Breast epithelium (tissue), 4 donors: ENCODE data around the gene CIAO3. TPM values are rescaled to one million over a fixed set of nuclear protein-coding genes. Genes with fewer than 3 reads are reported as not detected.

ENCODE experiments used
- DNase-seq, 2 donors: peaks; one replicate each; pipeline ENCODE4 v3.0.0-alpha.2; 2019; ENCODE audit warnings: low spot score in 2 of 2
- H3K27ac ChIP-seq, 2 donors: fragments of 200-600 bp; sonication (generic) in 1 of 2; one replicate each; pipeline ENCODE4 v1.5.1; 2016 to 2019; ENCODE audit warnings: mild to moderate bottlenecking in 1 of 2
- H3K27me3 ChIP-seq, 2 donors: fragments of 200-600 bp; sonication (generic) in 1 of 2; one replicate each; pipeline versions ENCODE4 v1.5.1 to v1.6.0; 2017 to 2019; ENCODE audit warnings: control low read depth in 1 of 2, mild to moderate bottlenecking in 1 of 2
- H3K36me3 ChIP-seq: fragments of 200-600 bp; one replicate; pipeline ENCODE4 v1.5.1; 2019
- H3K4me1 ChIP-seq, 2 donors: fragments of 200-600 bp; sonication (generic); one replicate each; pipeline ENCODE4 v1.5.1; 2016 to 2019; ENCODE audit warnings: control low read depth in 1 of 2
- H3K4me3 ChIP-seq, 3 donors: fragments of 200-600 bp; sonication (generic); 1 replicate in 2 of 3; 2 replicates in 1 of 3; pipeline ENCODE4 v1.5.1; 2016 to 2019; ENCODE audit warnings: mild to moderate bottlenecking in 3 of 3, moderate library complexity in 2 of 3
- H3K9me3 ChIP-seq, 2 donors: fragments of 200-600 bp; sonication (generic) in 1 of 2; one replicate each; pipeline ENCODE4 v1.5.1; 2016 to 2019; ENCODE audit warnings: control low read depth in 1 of 2
- POLR2A ChIP-seq: fragments of 450-650 bp; IDR thresholded peaks from one replicate; pipeline ENCODE4 v1.6.1; 2016; ENCODE audit warnings: antibody characterized with exemption, mild to moderate bottlenecking, moderate library complexity
- POLR2AphosphoS5 ChIP-seq, 3 donors: sonication (generic); formaldehyde crosslinking; IDR thresholded peaks; one replicate each; pipeline ENCODE4 v1.6.1; 2017; ENCODE audit warnings: antibody characterized with exemption in 3 of 3
- intact Hi-C: fragments of 100-400 bp; cut with DNase I; formaldehyde crosslinking; loops from one replicate; pipeline ENCODE4 v1.15.1; 2023; ENCODE audit warnings: low total_unique reads
- total RNA-seq, 3 donors: library from RNA; depleted of rRNA; stranded (reverse); fragments of >200 nt; gene quantifications; one replicate each; pipeline ENCODE4 v1.1.0, GENCODE V29; 2016
- TF ChIP-seq, protein P1 (sequence below), 3 donors: fragments of 450-650 bp; IDR thresholded peaks; one replicate each; pipeline ENCODE4 v1.5.1; 2016 to 2017; ENCODE audit warnings: antibody characterized with exemption in 3 of 3, mild to moderate bottlenecking in 3 of 3, moderate library complexity in 3 of 3

CIAO3 gene
- total RNA-seq, 3 donors from 2014 or later, result 23.0 to 43.2 (median 41.6) TPM

DNA sequence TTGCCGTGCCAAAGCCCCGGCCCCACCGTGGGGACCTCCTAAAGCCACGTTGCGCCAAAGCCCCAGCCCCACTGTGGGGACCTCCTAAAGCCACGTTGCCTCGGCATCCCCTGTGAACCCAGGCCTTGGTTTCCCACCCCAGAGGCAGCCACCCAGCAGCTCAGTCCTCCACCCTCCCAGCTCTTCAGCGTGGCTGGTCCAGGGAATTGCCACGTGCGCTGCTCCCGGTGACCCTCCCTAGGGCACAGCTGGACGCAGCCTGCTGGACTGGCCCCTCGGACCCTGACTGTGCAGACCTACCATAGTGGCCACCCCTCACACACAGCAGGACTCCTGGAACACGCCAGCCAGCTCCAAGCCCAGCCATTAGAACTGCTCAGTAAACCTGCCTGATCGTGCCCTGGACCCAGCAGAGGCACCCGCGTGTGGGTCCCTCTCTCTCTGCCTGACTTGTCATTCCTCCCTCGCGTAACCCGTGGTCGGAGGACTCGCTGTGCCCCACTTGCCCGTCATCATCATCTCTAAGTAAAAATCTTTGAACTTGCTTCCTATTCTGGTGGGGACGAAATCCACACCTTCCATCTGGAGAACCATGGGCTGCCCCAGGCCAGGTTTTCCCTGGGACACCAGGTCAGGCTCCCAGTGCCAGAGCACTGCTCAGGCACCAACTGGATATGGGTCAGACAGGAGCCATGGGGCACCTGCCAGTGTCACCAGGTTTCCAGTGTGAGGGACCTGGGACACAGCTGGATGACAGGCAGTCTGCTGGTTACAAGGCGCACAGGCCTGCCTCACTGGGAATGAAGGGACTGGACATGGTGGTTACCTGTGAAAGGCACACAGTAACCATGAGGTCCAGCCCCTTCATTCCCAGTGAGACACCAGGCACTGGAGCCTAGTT lies 5.6 kb downstream of the CIAO3 start:
- intact Hi-C loops, result no loop called here
- Histone ChIP-seq H3K36me3 (no peaks in the 10 kb centered on the region), H3K9me3 (no peaks in the 10 kb centered on the region), H3K27ac (no peak overlapping the region), H3K4me1 (peaks cover 0 to 7% of the 10 kb centered on the region in 2 donors), H3K27me3 (no peaks in the 10 kb centered on the region), H3K4me3 (no peak overlapping the region)
- TF ChIP-seq POLR2A (no peak), POLR2AphosphoS5 (IDR thresholded peaks at IDR 0.05) (no peak)
- TF ChIP-seq, protein P1, sequence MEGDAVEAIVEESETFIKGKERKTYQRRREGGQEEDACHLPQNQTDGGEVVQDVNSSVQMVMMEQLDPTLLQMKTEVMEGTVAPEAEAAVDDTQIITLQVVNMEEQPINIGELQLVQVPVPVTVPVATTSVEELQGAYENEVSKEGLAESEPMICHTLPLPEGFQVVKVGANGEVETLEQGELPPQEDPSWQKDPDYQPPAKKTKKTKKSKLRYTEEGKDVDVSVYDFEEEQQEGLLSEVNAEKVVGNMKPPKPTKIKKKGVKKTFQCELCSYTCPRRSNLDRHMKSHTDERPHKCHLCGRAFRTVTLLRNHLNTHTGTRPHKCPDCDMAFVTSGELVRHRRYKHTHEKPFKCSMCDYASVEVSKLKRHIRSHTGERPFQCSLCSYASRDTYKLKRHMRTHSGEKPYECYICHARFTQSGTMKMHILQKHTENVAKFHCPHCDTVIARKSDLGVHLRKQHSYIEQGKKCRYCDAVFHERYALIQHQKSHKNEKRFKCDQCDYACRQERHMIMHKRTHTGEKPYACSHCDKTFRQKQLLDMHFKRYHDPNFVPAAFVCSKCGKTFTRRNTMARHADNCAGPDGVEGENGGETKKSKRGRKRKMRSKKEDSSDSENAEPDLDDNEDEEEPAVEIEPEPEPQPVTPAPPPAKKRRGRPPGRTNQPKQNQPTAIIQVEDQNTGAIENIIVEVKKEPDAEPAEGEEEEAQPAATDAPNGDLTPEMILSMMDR (IDR thresholded peaks at IDR 0.05), result no peak
- DNase-seq, result no peak

DNA sequence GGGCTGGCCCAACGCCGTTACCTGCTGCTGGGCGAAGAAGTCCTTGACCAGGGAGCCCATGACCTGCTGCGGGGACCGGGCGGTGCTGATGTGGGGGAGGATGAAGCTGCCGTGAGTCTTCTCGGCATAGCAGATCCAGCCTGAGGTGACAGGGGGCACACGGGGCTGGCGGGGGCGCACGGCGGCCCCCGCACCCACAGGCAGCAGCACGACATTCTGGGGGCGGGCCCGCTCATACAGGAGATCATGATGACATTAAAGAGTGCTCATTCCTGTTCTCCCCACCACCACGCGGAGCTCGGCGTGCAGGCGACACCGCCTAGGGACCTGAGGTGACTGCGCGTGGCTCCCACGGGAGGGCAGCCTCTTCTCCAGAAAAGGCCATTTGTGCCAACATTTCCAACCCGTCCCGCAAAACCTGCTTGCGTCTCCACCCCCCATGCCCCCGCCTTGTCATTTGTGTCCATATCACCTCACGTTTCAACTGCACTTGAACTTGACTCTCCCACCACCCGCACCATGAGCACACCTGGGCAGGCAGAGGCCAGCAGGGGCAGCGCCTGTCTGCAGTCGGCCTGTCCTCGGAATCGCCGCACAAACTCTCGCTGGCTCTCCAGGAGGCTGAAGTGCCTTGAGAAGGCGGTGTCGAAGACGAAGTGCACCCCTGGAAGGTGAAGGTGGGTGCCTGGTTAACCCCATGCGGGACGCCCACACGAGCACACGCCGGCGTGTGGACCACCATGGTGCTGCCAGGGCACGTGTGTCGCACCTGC lies 6.4 kb downstream of the CIAO3 start:
- Histone ChIP-seq H3K4me1 (peaks cover 0 to 1% of the 10 kb centered on the region in 2 donors), H3K27ac (no peak overlapping the region), H3K9me3 (no peaks in the 10 kb centered on the region), H3K36me3 (no peaks in the 10 kb centered on the region), H3K4me3 (no peak overlapping the region), H3K27me3 (no peaks in the 10 kb centered on the region)
- no peak for DNase-seq
- intact Hi-C loops, result no loop called here
- TF ChIP-seq POLR2A (no peak), POLR2AphosphoS5 (IDR thresholded peaks at IDR 0.05) (no peak)
- TF ChIP-seq, protein P1 (IDR thresholded peaks at IDR 0.05), result no peak

DNA sequence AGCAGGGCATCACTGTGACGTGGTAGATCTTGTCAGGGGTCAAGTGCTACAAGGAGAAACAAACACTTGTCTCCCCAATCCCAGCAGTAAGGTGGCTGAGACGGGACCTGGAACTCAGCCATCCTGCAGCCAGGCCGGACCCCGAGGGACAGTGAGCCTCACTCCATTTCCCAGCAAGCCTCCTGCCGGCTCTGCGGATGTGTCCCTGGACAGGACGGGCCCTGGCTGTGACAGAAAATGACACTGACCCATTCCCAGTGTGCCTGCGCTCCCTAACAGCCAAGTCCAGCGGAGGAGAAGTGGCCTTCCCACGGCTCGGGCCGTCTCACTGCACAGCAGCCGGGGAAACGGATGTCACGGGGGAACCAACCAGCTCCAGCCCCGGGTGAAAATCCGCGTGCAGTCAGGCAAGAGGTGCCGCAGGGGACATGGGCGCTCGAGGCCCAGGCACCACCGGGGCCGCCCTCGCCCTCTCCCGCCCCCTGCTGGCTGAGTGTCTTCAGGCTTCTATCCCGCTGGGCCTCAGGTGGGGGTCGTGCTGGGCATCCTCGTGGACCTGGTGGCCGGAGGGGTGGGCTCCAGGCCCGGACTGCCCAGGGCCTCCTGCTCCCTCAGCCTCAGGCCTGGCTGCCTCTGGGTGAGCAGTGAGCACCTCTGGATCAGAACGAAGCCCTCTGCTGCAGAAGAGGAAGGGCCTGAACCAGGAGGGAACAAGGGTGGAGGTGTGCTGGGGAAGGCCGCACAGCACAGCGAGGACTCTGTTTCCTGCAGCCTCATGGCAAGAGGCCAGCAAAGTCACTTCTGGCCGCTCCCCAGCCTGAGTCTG lies 7.2 kb downstream of the CIAO3 start:
- no peak overlapping the region for H3K27ac ChIP-seq
- intact Hi-C loops, result no loop called here
- H3K4me1 ChIP-seq, result no peaks in the 10 kb centered on the region
- DNase-seq, result no peak
- no peak for TF ChIP-seq POLR2AphosphoS5 (IDR thresholded peaks at IDR 0.05)
- TF ChIP-seq, protein P1 (IDR thresholded peaks at IDR 0.05), result no peak
- TF ChIP-seq POLR2A, result no peak
- H3K9me3 ChIP-seq, result no peaks in the 10 kb centered on the region
- no peaks in the 10 kb centered on the region for H3K27me3 ChIP-seq
- no peak overlapping the region for H3K4me3 ChIP-seq
- H3K36me3 ChIP-seq, result no peaks in the 10 kb centered on the region

DNA sequence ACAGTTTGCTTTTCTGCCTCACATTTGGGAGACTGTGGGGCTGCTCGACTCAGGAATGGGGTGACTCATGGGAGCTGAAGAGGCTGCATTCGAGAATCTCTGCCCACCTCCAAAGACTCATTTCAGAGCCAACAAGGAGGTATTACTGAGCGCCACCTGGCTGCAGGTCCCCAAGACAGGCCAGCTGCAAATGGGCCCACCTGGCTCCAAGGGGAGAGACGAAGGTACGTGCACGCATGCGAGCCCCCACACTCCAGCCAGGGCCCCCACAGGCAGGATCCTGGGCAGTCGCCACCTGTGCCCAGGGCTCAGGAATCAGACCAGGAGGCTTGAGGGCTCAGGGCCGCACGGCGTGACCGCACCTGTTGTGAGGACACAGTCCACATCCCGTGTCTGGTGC lies 7.9 kb downstream of the CIAO3 start:
- Histone ChIP-seq H3K27me3 (no peaks in the 10 kb centered on the region), H3K4me3 (no peak overlapping the region), H3K36me3 (no peaks in the 10 kb centered on the region), H3K9me3 (no peaks in the 10 kb centered on the region), H3K4me1 (peaks cover 0 to 7% of the 10 kb centered on the region in 2 donors), H3K27ac (no peak overlapping the region)
- TF ChIP-seq POLR2AphosphoS5 (IDR thresholded peaks at IDR 0.05), result no peak
- TF ChIP-seq, protein P1 (IDR thresholded peaks at IDR 0.05), result no peak
- no peak for TF ChIP-seq POLR2A
- no peak for DNase-seq
- intact Hi-C loops, result no loop called here
